GM19372 (cell line): ENCODE data around the gene SAYSD1.

Experiments
- ATAC-seq: cut with Tn5 transposase; IDR thresholded peaks from one replicate; pipeline ENCODE4 v1.9.1; 2021; ENCODE audit warnings: mild to moderate bottlenecking, low read depth, moderate library complexity; ENCODE audit not compliant: unreplicated experiment

The SAYSD1 gene

DNA sequence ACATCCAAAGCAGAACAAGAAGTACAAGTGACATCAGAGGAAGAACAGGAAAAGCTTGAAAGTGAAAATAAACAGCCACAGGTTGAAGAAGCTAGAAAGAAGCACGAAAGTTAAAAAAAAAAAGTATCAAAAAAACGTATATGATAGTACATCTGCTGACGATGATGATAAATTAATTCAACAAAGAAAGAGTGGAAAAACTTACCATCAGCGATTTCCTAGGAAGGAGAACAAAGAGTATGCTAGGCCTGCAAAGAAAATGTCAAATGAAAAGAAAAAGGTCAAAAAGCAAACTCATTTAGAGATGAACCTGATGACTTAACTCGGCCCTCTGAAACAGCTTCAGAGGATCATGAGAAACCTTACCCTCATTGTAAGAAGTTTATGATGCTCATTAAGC is 3.7 kb downstream of the SAYSD1 start:
- ATAC-seq: no peak

GRCh38 chr6:39108041-39108839 is 6.7 kb downstream of the SAYSD1 start:
- ATAC-seq: no peak

DNA sequence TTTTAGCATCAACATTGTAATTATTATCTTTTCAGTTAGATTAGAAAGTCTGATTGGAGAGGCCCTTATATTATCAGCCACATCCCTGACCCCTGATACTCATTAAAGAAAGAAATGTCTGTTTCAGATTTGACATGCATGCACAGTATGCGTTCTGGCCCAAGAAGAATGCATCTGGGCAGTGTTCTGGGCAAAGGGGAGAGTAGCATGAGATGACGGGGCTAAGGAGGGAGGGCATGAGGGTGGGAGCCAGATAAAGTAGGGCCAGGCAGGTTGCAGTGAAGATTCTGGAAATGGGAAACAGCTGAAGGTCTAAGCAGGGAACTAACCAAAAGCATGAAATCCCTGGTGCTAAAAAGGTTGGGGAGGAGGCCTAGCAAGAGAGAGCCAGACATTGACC is 7.3 kb downstream of the SAYSD1 start:
- ATAC-seq: no peak

GRCh38 chr6:39107034-39107433 is 8.0 kb downstream of the SAYSD1 start:
- ATAC-seq: no peak

GRCh38 chr6:39104528-39104927 is 10.5 kb downstream of the SAYSD1 start:
- no peak for ATAC-seq

DNA sequence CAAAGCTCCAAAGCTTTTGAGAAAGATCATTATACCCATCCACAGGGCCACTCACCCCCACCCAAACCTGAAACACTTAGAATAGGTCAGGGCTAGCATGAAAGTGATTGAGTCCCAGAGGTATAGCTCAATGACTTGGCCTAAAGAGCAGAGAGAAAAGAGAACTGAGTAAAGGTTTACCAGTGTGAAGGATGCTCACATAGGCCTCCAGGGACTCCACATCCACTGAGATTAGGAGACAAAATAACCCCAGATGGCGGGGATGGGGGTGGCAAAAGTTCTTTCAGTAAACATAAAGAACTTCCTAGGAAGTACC is 12.2 kb downstream of the SAYSD1 start:
- no peak for ATAC-seq

- no peak for ATAC-seq
These were observed 12.7 kb downstream of the SAYSD1 start for GRCh38 chr6:39102071-39102820.

- no peak for ATAC-seq
These were observed 14.6 kb downstream of the SAYSD1 start for GRCh38 chr6:39100358-39100757.

GRCh38 chr6:39095578-39095977 is 19.4 kb downstream of the SAYSD1 start:
- no peak for ATAC-seq

- no peak for ATAC-seq
These were observed 21.8 kb downstream of the SAYSD1 start for GRCh38 chr6:39093149-39093708.

- ATAC-seq: no peak
These were observed 22.9 kb downstream of the SAYSD1 start for GRCh38 chr6:39092124-39092523.

- ATAC-seq: no peak
These were observed 23.8 kb downstream of the SAYSD1 start for GRCh38 chr6:39091220-39091619.

DNA sequence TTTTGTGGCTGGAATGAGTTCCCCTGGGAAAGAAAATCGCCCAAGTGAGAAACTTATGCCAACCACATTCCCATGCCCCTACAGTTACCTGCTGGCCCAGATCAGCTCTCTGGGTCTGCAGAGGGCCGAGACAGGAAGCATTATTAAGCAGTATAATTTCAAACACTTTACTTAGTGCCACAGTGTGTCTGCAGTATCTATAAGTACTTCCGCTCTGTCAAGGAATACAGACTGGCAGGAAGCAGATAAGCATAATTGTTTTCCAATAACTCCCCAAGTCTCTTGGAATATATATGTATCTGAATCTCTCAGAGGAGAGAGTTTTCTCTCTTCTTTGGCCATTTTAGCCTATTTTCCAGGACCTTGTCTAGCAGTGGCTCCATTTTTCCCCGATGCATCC is 24.9 kb downstream of the SAYSD1 start:
- no peak for ATAC-seq

DNA sequence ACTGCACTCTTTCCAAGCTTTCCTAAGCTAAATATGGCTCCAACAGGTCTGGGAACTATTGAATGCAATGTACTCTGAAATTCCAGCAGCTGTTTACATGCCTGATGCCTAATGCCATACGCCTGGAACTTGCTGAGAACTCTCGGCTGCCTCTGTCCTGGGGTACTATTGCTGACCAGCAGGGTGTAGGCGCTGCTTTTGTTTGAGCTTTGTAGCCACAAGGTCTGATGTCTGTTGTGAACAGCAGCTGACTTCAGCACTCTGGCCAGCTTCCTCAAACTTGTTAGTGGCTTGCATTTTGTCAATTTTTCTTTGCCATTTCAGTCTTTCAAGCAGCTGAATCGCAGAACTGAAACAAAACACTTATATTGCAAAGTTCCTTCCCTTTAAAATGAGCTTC is 26.7 kb downstream of the SAYSD1 start:
- ATAC-seq: no peak

DNA sequence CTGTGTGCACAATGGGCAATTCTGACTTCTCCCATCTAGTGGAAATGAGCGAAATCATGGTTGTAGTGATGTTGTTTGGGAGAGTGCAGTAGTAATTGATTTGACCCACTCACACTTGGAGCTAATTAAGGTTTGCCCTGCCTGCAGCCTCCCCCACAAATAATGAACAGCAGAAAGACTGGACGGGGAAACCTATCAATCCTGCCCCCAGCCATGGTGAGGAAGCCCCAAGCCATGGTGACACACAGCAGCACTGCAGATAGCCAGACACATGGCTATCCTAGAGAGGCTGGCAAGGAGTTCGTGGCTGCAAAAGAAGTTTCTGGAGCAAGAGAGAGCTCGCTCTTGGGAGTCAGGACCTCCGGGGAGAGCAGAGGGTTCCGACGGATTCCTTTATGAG is 27.8 kb downstream of the SAYSD1 start:
- ATAC-seq: no peak

DNA sequence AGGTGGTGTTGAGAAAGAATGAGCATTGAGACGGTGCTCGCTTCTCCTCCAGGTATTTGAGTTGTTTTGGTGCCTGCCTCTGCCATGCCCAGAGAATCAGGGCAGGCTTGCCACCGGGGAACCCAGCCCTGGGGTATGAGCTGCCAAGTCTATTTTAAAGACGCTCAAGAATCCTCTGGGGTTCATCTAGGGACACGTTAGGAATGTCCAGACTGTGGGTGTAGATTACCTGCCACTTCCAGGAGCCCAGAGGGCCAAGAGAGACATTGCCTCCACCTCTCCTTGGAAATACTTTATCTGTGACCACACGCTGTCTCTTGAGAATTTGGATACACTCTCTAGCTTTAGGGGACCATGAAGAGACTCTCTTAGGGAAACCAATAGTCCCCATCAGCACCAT is 28.3 kb downstream of the SAYSD1 start:
- no peak for ATAC-seq

DNA sequence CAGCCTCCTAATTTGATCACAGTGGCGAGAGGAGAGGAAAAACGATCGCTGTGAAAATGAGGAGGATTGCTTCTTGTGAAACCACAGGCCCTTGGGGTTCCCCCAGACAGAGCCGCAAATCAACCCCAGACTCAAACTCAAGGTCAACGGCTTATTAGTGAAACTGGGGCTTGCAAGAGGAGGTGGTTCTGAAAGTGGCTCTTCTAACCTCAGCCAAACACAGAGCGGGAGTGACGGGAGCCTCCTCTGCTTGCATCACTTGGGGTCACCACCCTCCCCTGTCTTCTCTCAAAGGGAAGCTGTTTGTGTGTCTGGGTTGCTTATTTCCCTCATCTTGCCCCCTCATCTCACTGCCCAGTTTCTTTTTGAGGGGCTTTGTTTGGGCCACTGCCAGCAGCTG is 28.7 kb downstream of the SAYSD1 start:
- peak; percentile 90 for ATAC-seq

GRCh38 chr6:39085129-39085797 is 29.7 kb downstream of the SAYSD1 start:
- ATAC-seq: no peak

- no peak for ATAC-seq
These were observed 30.5 kb downstream of the SAYSD1 start for GRCh38 chr6:39084506-39084905.

- no peak for ATAC-seq
These were observed 31.8 kb downstream of the SAYSD1 start for GRCh38 chr6:39083231-39083634.

DNA sequence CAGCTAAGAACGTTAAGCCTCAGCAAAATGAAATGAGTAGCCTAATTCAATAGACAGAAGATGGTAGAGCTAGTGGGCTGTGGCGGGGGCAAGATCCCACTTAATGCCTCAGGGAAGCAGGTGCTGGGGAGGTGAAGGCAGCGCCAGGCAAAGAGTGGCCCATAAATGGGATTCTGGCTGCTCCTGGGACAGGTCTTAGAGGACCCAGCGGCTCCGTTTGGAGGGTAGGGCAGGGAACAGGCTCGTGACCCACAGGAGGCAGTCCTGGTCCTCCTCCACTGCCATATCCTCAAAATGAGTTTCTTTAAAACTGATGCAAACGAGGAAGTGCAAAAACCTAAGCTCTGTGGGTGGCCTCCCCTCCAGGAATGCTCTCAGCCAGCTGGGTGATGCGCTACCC is 32.7 kb downstream of the SAYSD1 start:
- ATAC-seq: no peak
